GM04503 (cell line): ENCODE results near the gene LNPEP.

Experiments used
- DNase-seq: peaks from one replicate; pipeline ENCODE4 v3.0.0-alpha.2; 2012; ENCODE audit warnings: low read depth

Gene LNPEP

DNA sequence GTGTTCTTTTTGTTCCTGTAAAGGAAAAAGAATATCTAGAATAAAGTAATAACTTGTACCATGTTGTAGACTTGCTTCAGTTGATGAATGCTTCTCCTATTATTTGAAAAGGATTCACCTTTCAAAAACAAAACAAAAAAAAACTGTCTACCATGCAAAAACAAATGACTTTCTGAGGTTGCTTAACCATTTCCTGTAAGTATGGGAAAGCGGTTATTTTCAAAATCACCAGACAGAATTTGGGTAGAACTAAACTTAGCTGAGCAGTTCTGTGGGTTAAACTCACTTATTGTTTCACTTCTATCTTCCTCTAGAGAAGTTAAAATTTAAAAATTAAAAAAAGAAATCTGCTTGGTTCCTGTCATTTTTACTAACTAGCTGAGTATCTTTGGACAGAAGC, 25.2 kb downstream of the LNPEP start:
- DNase-seq, result no peak

DNA sequence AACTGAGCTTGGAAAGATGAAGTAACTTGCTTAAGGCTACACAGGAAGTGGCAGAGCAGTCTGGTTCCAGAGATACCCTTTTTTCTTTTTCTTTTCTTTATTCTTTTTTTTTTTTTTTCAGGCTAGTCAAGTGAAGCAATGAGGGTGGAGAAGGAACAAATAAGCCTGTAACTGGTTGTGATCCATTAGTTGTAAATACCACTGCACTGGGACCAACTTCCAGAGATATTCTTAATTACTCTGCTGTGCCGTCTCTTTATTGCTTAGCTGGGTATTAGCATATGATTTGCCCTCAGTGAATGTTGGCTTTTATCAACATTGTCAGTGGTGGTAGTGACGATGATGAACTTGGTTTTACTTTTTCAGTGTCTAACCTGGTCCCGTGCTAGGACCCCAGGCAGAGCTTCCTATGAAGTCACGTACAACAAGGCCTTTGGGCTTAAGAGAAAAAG, 26.7 kb downstream of the LNPEP start:
- no peak for DNase-seq

DNA sequence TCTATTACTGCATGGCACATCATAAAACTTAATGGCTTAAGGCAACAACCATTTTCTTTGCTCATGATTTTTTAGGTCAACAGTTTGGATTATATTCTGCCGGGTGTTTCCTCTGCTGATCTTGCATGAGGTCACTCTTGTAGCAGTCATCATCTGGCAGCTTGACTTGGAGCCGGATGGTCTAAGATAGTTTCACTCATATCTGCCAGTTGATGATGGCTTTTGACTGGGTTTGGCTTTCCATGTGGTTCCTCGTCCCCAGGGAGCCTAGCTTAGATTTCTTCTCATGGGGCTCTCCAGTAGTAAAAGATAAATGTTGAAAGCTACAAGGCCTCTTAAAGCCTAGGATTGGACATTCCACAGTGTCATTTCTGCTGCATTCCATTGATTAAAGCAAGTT, 27.4 kb downstream of the LNPEP start:
- DNase-seq, result peak; percentile 73

DNA sequence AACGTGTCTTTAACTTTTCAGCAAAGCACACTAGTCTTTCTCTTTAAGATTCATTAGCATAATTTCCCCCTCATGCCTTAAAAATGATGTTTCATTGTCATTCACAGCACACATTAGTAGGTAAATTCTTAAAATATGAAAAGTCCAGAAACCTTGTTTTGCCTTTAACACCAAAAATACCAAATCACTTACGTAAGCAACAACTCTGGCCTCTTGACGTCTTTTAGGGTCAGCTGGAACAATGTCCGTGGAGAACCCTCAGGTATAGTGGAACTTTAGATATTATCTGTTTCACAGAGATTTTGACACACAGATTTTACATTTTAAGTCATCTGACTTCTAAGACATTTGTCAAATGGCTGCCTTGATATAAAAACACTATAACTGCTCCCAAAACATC, 30.9 kb downstream of the LNPEP start:
- DNase-seq, result no peak

DNA sequence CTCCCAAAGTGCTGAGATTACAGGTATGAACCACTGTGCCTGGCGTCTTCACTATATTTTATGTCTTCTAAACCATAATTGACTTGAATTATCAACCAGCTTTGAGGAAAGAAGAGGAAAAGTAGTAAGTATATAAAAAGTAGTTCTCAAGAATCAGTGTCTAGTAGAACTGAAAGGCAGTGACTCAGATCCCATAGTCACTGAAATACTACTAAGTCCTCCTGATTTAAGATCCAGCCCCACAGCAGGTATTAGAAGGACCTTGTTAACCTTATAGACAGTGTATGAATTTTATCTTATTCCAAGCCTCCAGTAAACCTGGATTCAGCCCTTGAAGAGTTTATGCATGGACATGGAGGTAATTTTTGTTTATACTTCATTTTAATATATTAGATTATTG, 31.5 kb downstream of the LNPEP start:
- no peak for DNase-seq

DNA sequence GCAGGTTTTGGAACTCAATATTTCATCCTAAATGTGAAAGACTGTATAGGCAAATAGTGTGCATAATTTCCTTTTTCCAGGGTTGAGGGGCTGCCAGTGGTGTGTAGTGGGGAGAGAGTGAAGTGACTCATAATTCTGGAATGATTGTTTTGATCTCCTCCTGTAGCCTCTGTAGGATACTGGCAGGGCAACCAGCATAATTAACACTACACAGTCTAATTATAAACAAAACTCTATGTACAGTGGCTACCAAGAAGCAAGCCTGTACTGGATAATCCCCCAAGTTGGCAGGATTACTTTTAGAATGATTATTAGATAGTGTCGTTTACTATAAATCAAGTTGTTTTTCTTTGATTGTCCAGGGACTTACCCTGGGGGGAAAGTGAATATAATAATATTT, 32.2 kb downstream of the LNPEP start:
- no peak for DNase-seq

DNA sequence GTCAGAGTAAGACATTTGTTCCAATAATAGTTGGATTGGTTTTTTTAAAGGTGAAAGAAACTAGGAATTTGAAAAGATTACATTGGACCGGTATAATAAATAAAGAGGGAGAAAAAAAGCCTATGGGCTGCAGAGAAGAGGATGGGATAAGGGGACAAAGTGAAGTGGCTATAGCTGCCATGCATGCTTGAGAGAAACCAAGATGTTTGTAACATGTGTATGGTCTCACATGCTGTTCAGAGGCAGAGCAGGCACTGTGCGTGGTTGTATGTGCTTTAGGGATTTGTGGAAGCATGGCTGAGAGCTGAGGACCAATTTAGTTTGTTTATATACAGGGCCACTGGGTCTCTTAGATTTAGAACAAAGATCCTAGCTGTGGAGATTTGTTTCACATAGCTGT, 32.7 kb downstream of the LNPEP start:
- DNase-seq, result no peak

DNA sequence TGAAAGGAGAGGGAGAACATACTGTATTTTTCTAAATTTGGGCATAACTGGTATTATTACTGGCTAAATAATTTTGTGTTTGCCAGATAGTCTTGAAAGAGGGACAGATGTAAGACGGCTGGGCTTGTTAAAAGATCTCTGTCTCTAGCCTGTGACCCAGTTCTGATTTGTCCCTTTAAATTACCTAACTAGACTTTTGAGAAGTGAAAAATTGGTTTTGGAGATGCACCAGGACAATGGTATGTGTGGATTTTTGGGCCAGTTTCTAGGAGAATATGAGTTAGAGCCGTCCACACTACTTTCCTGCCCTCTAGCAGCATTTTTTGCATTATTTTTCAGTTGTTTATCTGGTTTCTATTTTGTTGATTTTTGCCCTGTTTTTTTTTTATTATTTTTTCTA, 33.5 kb downstream of the LNPEP start:
- peak; percentile 11 for DNase-seq

DNA sequence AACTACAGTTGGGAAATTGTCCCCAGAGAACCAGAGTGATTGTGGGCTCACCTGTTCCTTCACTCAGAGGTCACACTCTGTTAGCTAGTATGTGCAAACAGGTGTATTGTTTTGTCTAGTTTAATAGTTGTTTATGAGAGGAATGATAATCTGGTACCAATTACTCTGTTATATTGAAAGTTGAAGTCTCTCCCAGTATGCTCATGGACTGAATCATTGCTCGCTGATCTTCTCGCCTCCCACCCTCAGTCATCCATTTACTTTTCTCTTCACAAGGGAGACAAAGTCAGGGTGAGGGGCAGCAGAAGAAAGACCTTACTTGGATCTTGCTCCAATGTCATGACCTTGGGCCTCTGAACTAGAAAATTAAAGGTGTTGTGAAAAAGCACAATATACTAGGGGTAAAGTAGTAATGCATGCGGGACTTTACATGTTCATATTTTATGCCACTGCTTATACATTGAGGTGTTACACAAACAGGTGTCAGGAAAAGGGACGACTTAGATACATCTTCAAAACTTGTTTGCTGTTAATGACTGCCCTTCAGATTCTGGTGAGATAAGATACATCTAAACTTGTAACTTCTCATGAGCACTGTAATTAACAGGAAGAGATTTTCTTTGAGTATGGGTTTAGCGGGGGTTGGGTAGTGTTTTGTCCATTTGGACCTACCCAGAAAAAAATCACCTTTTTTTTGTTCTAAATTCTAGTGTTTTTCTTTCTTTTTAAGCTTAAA, 36.9 kb downstream of the LNPEP start:
- DNase-seq, result no peak

DNA sequence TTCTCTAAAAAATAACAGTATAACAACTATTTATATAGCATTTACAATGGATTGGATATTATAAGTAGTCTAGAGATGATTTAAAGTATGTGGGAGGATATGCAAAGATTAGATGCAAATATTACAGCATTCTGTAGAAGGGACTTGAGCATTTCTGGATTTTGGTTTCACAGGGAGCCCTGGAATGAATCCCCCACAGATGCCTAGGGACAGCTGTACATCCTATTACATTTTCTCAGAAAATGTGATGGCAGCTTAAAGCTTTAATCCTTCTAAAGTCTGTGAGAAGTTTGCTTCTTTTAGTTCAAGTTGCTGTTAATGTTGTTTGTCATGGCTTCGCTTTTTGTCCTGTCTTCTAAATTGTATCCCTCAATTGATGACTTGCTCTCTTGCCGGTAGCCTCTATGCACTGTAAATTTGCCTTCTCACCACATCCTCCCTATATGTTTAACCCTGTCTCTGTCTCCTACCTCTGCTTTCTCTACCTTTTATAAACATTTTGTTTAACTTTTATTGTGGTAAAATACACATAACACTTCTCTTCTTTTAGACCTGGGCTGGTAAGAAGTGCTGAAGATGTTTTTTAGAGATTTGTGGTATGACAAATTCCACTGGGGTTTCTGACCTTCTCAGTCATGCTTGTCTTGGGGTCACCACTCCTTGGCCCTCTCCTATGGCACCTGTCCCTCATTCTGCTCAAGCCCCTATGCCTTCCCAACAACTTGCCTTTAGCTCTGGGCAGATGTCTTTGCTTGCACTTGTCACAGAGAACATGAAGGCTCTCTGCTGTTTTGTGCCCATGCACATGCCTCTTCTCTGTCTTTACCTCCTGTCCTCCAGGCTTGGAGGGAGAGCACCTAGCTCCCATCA, 37.9 kb downstream of the LNPEP start:
- DNase-seq, result no peak

DNA sequence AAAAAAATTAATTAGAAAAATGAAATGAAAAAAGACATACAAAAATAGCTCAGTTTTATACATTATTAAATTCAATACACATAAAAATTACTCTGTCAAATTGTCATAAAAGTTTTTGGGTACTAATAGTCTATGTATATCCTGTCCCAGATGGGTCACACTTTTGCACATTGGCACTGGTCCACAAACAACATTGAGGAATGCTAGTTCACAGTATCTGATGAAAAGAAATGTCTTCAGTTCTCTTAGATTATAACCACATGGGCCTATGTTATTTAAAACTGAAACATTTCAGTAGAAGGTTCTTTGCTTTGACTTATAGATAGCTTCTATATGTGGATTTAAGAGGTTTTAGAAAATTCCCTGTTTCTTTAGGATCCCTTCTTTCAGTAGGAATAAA, 39.8 kb downstream of the LNPEP start:
- no peak for DNase-seq

DNA sequence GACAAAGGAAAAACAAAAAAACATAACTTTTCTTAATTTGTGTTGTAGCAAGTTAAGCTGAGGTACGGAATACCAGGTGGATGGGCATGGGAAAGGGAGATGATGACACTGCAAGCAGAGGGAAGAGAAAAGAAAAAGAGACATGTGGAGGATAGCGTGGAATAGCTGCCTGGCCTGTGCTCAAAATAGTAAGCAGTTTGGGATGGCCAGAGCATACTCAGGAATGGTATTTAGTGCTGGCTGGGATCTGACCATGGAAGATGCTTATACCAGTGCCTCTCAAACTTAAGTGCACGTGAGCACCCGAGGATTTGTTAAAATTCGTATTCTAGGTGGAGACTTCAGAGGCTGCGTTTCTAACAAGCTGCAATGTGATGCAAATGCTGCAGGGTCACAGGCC, 41.3 kb downstream of the LNPEP start:
- DNase-seq, result no peak

DNA sequence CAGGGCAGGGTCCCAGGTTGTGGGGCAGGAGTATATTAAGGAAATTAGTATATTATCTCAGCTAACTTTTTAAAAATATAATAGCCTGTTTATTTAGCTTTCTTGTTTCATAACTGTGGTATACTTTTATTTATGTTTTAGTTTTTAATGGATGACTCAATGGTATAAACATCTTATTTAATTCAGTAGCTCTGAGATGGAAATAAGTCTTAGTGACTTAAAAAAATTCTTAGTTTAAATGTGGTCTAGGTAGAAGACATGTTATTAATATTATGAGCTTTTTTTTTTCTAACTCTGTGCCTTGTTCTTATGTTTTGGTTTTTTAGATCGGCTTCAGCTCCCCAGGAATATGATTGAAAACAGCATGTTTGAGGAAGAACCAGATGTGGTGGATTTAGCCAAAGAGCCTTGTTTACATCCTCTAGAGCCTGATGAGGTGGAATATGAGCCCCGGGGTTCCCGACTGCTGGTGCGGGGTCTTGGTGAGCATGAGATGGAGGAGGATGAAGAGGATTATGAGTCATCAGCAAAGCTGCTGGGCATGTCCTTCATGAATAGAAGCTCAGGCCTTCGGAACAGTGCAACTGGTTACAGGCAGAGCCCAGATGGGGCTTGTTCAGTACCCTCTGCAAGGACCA, 43.1 kb downstream of the LNPEP start:
- DNase-seq, result peak; percentile 6

DNA sequence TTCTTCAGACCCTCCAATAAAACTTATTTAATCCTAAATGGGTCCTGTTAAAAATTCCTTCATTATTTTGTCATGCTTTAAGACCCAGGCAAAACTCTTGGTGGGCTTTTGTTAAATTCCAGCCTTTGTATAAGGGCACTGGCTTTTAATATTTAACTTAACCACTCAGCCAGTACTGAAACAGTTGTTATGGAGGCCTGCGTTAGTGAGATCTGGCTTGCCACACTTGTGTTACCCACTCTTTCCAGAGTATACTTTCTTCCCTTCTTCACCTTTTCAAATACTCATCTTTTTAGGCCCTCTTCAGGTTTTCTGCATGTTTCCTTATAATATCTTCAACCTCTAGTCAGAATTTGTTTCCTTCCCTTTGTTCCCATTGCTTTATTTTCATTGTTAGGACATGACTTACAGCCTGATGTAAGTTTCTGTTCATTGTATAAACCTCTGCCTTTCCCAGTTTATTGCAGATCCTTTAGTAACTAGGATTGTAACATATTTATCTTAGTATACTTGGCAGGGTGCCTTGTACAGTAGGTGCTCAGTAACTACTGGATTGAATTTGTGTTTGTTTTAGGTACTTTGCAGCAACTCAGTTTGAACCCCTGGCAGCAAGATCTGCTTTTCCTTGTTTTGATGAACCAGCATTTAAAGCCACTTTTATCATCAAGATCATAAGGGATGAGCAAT, 48.8 kb downstream of the LNPEP start:
- DNase-seq, result no peak

DNA sequence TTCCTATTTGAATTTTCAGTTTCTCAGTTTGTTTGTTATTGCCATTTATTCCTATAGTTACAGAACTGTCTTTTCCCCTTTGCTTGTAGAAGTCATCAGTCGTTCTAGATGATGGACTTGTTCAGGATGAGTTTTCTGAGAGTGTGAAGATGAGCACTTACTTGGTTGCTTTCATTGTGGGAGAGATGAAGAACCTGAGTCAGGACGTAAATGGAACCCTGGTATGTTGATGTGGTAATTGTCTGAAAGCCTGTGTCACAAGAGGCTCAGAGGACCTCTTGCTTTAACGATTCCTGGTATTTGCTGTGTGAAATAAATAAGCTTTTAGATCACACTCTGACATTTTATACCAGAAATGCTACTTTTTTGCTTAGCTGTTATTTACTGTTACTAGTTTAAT, 50.6 kb downstream of the LNPEP start:
- DNase-seq, result no peak

DNA sequence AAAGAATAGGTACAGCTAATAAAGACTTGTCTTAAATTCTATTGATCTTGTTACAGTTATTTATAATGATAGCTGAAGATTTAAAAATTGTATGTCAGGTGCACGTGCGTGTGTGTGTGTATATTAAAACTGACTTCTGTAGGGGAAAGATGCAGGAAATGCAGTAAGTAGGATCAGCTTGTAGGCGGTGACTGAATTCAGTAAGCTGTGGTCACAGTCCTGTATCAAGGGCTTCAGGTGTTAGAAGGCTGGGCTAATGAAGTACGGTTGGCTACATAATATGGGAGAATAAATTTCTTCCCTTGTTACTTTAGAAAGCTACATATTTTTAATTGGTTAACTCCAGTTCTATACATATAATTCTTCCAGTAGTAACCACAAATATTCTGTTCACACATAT, 54.2 kb downstream of the LNPEP start:
- DNase-seq, result no peak

DNA sequence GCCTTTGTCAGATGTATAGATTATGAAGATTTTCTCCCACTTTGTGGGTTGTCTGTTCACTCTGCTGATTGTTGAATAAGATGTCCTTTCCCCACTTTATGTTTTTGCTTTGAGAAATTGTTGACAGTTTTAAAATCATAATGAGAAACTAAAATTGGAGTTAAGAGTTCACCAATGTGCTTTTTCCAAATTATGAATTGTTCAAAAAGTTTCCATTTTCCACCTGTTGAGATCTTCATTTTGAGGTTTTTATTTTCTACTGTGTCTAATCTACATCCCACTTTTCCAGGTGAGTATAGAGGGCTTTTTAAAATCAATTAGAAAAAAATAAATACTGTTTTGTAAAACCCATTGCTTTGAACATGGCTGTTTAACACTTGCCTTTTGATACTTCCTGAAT, 55.8 kb downstream of the LNPEP start:
- DNase-seq, result no peak

DNA sequence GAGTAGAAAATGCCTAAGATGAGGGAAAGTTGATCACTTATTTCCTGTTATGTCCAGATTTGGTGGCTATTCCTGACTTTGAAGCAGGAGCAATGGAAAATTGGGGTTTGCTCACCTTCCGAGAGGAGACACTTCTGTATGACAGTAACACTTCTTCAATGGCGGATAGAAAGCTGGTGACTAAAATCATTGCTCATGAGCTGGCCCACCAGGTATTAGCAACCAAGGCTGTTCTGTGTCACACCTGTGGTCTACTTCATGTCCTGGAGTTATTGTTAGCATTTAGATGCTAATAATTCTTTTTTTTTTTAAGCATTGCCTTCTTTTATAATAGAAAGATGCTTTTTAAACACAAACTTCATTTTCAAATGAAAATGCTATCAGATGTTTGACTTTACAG, 57.9 kb downstream of the LNPEP start:
- no peak for DNase-seq

DNA sequence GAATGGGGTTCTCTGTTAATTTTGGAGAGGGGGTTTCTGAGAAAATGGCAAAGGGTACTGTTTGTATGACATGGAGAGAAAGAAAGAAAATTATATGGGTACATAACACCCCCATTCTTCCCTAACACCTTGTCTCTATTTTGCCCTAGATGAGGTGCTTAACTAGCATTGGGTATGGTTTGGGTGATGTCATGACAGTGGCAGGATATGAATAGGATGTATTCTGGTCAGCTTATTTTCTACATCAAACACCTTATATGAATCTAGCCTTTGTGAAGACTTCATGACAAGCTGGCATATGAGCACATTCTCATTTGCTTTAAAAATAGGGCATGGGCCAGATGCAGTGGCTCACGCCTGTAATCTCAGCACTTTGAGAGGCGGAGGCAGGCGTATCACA, 58.6 kb downstream of the LNPEP start:
- no peak for DNase-seq

DNA sequence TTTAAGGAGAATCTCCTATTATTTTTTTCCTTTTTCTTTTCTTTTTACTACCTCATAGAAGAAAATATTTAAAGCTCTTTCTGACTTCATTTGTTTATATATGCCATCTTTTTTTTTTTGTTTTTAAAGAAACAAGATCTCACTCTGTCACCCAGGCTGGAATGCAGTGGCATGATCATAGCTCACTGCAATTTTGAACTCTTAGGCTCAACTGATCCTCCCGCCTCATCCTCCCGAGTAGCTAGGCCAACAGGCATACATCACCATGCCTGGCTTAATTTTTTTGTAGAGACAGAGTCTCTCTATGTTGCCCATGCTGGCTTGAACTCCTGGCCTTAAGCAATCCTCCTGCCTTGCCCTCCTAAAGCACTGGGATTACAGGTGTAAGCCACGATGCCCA, 59.5 kb downstream of the LNPEP start:
- no peak for DNase-seq

DNA sequence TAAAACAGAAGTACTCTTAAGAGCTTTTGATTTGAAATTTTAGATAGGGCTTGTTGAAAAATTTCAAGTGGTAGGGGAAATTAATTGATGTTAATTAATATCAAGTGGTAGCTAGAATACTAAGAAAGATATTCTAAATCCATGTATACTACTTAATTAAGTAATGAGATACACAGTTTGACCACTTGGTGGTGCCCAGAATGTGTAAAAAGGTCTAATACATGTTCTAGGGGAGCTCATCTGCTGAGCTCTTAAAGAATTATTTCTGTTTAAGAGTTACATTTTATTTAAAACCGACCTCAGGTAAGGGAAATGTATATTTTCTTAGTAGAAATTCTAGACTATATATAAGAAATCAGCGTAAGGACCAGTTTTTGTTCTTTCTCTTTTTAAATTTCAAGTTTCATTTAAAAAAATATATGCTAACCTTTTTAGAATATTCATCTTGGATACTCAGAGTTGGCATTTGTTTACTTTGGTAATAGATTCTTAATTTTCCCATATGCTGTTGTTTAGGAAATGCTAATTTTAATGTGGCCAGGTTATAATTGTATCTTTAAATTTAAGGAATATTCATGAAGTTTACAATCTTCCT, 61.5 kb downstream of the LNPEP start:
- DNase-seq, result no peak

DNA sequence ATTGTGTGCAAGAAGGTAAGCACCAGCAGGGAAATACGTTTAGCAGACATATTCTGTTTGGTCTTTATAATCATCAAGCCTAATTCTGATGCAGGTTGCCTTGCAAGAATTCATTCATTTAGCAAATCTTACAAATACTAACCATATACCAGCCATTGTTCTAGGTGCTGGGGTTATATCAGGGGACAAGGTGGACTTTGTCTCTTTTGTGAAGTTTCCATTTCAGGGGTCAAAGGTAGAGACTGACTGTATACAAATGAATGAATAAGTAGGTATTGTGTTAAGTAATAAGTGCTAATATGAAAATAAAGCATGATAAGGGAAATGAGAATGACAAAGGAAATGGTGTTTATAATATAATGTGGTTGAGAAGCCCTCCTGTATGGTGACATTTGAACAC, 64.0 kb downstream of the LNPEP start:
- DNase-seq, result no peak
